Measurements from ENCODE around the gene MYD88.
A peak's percentile ranks its signal among the peaks of the same experiment; 100 is the strongest.
"Not testable (repeated sequence)": the region's sequence is repeated elsewhere in the genome, so short reads cannot be mapped to it uniquely, and the experiment has no call there.

Gene MYD88

GRCh38 chr3:38127611-38128302, 10.7 kb upstream of the MYD88 start:
- no peak for DNase-seq

- no peak for DNase-seq
These were observed 10.2 kb upstream of the MYD88 start for GRCh38 chr3:38128303-38128655.

- no peak for DNase-seq
These were observed 9.4 kb upstream of the MYD88 start for GRCh38 chr3:38129058-38129457.

GRCh38 chr3:38130631-38131065, 7.8 kb upstream of the MYD88 start:
- no peak for DNase-seq

- no peak for DNase-seq
These were observed 6.7 kb upstream of the MYD88 start for GRCh38 chr3:38131621-38132369.

GRCh38 chr3:38133209-38133556, 5.3 kb upstream of the MYD88 start:
- no peak for DNase-seq

GRCh38 chr3:38133557-38134405, 4.7 kb upstream of the MYD88 start:
- DNase-seq, result no peak

- DNase-seq, result not testable (repeated sequence)
These were observed 3.8 kb upstream of the MYD88 start for GRCh38 chr3:38134517-38135143.

GRCh38 chr3:38135621-38136277, 2.7 kb upstream of the MYD88 start:
- not testable (repeated sequence) for DNase-seq

GRCh38 chr3:38136393-38136776, 2.1 kb upstream of the MYD88 start:
- DNase-seq, result no peak

- peak; percentile 89 for DNase-seq
These were observed 1.5 kb upstream of the MYD88 start, which contains the start of gene ACAA1 for GRCh38 chr3:38136777-38137614. Gene ACAA1, minus strand, starts transcription at chr3:38137127. Its CDS starts 92 bp downstream, at chr3:38137035.

- peak; percentile 27 for DNase-seq
These were observed 679 bp upstream of the MYD88 start for GRCh38 chr3:38137615-38138348.

GRCh38 chr3:38139191-38139590, 730 bp downstream of the MYD88 start:
- DNase-seq, result no peak

- no peak for DNase-seq
These were observed 1.2 kb downstream of the MYD88 start for GRCh38 chr3:38139652-38140051.

- no peak for DNase-seq
These were observed 2.1 kb downstream of the MYD88 start for GRCh38 chr3:38140326-38141172.

GRCh38 chr3:38141173-38141951, 2.9 kb downstream of the MYD88 start:
- no peak for DNase-seq

GRCh38 chr3:38141952-38142273, 3.5 kb downstream of the MYD88 start:
- no peak for DNase-seq

GRCh38 chr3:38142959-38143358, 4.5 kb downstream of the MYD88 start:
- DNase-seq, result no peak

- no peak for DNase-seq
These were observed 5.0 kb downstream of the MYD88 start for GRCh38 chr3:38143511-38143910.
